ENCODE results near the gene RNF31.

GRCh38 chr14:24206260-24207103 lies 59.2 kb downstream of the RNF31 start:
- TF ChIP-seq CTCF (IDR thresholded peaks at IDR 0.05), result no peak
- TF ChIP-seq POLR2A (IDR thresholded peaks at IDR 0.05), result no peak
- TF ChIP-seq EP300 (IDR thresholded peaks at IDR 0.05), result no peak
